Measurements from ENCODE around the gene NREP.

Gene NREP

GRCh38 chr5:111782216-111782615 is 25.2 kb upstream of the NREP start:
- Histone ChIP-seq H3K4me1 (ENCODE audit: control insufficient read depth, insufficient read depth, low read length) (peaks cover 53% of the 10 kb centered on the region), H3K4me2 (ENCODE audit: low read length) (peak overlapping the region; percentile 3), H3K36me3 (ENCODE audit: insufficient read depth, low read length) (no peaks in the 10 kb centered on the region), H3K27me3 (ENCODE audit: control insufficient read depth, insufficient read depth, low read length) (no peaks in the 10 kb centered on the region), H3K4me3 (ENCODE audit: low read length) (no peak overlapping the region), H3K9me3 (replicated peaks; ENCODE audit: low read length) (no peaks in the 10 kb centered on the region), H3K9ac (ENCODE audit: low read depth, low read length) (no peak overlapping the region)

- no peak overlapping the region for H3K9ac ChIP-seq (ENCODE audit: low read depth, low read length)
- H3K4me3 ChIP-seq (ENCODE audit: low read length), result no peak overlapping the region
- H3K4me1 ChIP-seq (ENCODE audit: control insufficient read depth, insufficient read depth, low read length), result peaks cover 53% of the 10 kb centered on the region
- H3K9me3 ChIP-seq (replicated peaks; ENCODE audit: low read length), result no peaks in the 10 kb centered on the region
- H3K4me2 ChIP-seq (ENCODE audit: low read length), result no peak overlapping the region
- no peaks in the 10 kb centered on the region for H3K36me3 ChIP-seq (ENCODE audit: insufficient read depth, low read length)
- no peaks in the 10 kb centered on the region for H3K27me3 ChIP-seq (ENCODE audit: control insufficient read depth, insufficient read depth, low read length)
Observed at GRCh38 chr5:111781200-111781599, 24.2 kb upstream of the NREP start.

- Histone ChIP-seq H3K4me3 (ENCODE audit: low read length) (no peak overlapping the region), H3K9ac (ENCODE audit: low read depth, low read length) (no peak overlapping the region), H3K9me3 (replicated peaks; ENCODE audit: low read length) (no peaks in the 10 kb centered on the region), H3K4me1 (ENCODE audit: control insufficient read depth, insufficient read depth, low read length) (peaks cover 54% of the 10 kb centered on the region), H3K4me2 (ENCODE audit: low read length) (no peak overlapping the region), H3K36me3 (ENCODE audit: insufficient read depth, low read length) (no peaks in the 10 kb centered on the region), H3K27me3 (ENCODE audit: control insufficient read depth, insufficient read depth, low read length) (no peaks in the 10 kb centered on the region)
Observed at GRCh38 chr5:111779922-111780292, 22.9 kb upstream of the NREP start.

- Histone ChIP-seq H3K9ac (ENCODE audit: low read depth, low read length) (no peak overlapping the region), H3K4me3 (ENCODE audit: low read length) (no peak overlapping the region), H3K4me1 (ENCODE audit: control insufficient read depth, insufficient read depth, low read length) (peaks cover 54% of the 10 kb centered on the region)
Observed at GRCh38 chr5:111779260-111779921, 22.4 kb upstream of the NREP start.

GRCh38 chr5:111776913-111777781 is 20.2 kb upstream of the NREP start:
- H3K4me2 ChIP-seq (ENCODE audit: low read length), result no peak overlapping the region
- H3K4me3 ChIP-seq (ENCODE audit: low read length), result no peak overlapping the region
- H3K4me1 ChIP-seq (ENCODE audit: control insufficient read depth, insufficient read depth, low read length), result peaks cover 36% of the 10 kb centered on the region
- H3K9ac ChIP-seq (ENCODE audit: low read depth, low read length), result no peak overlapping the region
- no peaks in the 10 kb centered on the region for H3K36me3 ChIP-seq (ENCODE audit: insufficient read depth, low read length)
- no peaks in the 10 kb centered on the region for H3K9me3 ChIP-seq (replicated peaks; ENCODE audit: low read length)
- H3K27me3 ChIP-seq (ENCODE audit: control insufficient read depth, insufficient read depth, low read length), result no peaks in the 10 kb centered on the region

More at GRCh38 chr5:111779260-111779921, 22.4 kb upstream of the NREP start:
- H3K36me3 ChIP-seq (ENCODE audit: insufficient read depth, low read length), result no peaks in the 10 kb centered on the region
- H3K27me3 ChIP-seq (ENCODE audit: control insufficient read depth, insufficient read depth, low read length), result no peaks in the 10 kb centered on the region
- H3K9me3 ChIP-seq (replicated peaks; ENCODE audit: low read length), result no peaks in the 10 kb centered on the region
- H3K4me2 ChIP-seq (ENCODE audit: low read length), result no peak overlapping the region

- Histone ChIP-seq H3K9ac (ENCODE audit: low read depth, low read length) (no peak overlapping the region), H3K4me1 (ENCODE audit: control insufficient read depth, insufficient read depth, low read length) (peaks cover 23% of the 10 kb centered on the region)
Observed at GRCh38 chr5:111775224-111775623, 18.2 kb upstream of the NREP start.

GRCh38 chr5:111774525-111774924 is 17.5 kb upstream of the NREP start:
- Histone ChIP-seq H3K4me1 (ENCODE audit: control insufficient read depth, insufficient read depth, low read length) (peaks cover 17% of the 10 kb centered on the region), H3K4me3 (ENCODE audit: low read length) (no peak overlapping the region), H3K4me2 (ENCODE audit: low read length) (peak overlapping the region; percentile 19), H3K36me3 (ENCODE audit: insufficient read depth, low read length) (no peaks in the 10 kb centered on the region), H3K9ac (ENCODE audit: low read depth, low read length) (peak overlapping the region; percentile 2), H3K9me3 (replicated peaks; ENCODE audit: low read length) (no peaks in the 10 kb centered on the region), H3K27me3 (ENCODE audit: control insufficient read depth, insufficient read depth, low read length) (no peaks in the 10 kb centered on the region)

More at GRCh38 chr5:111775224-111775623, 18.2 kb upstream of the NREP start:
- no peaks in the 10 kb centered on the region for H3K36me3 ChIP-seq (ENCODE audit: insufficient read depth, low read length)
- no peaks in the 10 kb centered on the region for H3K27me3 ChIP-seq (ENCODE audit: control insufficient read depth, insufficient read depth, low read length)
- no peaks in the 10 kb centered on the region for H3K9me3 ChIP-seq (replicated peaks; ENCODE audit: low read length)
- no peak overlapping the region for H3K4me2 ChIP-seq (ENCODE audit: low read length)
- no peak overlapping the region for H3K4me3 ChIP-seq (ENCODE audit: low read length)

- H3K36me3 ChIP-seq (ENCODE audit: insufficient read depth, low read length), result no peaks in the 10 kb centered on the region
- H3K9me3 ChIP-seq (replicated peaks; ENCODE audit: low read length), result no peaks in the 10 kb centered on the region
- H3K27me3 ChIP-seq (ENCODE audit: control insufficient read depth, insufficient read depth, low read length), result no peaks in the 10 kb centered on the region
- no peak overlapping the region for H3K4me2 ChIP-seq (ENCODE audit: low read length)
- no peak overlapping the region for H3K4me3 ChIP-seq (ENCODE audit: low read length)
- peaks cover 12% of the 10 kb centered on the region for H3K4me1 ChIP-seq (ENCODE audit: control insufficient read depth, insufficient read depth, low read length)
- no peak overlapping the region for H3K9ac ChIP-seq (ENCODE audit: low read depth, low read length)
Observed at GRCh38 chr5:111772456-111773122, 15.6 kb upstream of the NREP start.

- peaks cover 6% of the 10 kb centered on the region for H3K4me1 ChIP-seq (ENCODE audit: control insufficient read depth, insufficient read depth, low read length)
- no peak overlapping the region for H3K9ac ChIP-seq (ENCODE audit: low read depth, low read length)
- H3K27me3 ChIP-seq (ENCODE audit: control insufficient read depth, insufficient read depth, low read length), result no peaks in the 10 kb centered on the region
- no peak overlapping the region for H3K4me3 ChIP-seq (ENCODE audit: low read length)
- no peaks in the 10 kb centered on the region for H3K9me3 ChIP-seq (replicated peaks; ENCODE audit: low read length)
- H3K4me2 ChIP-seq (ENCODE audit: low read length), result no peak overlapping the region
- no peaks in the 10 kb centered on the region for H3K36me3 ChIP-seq (ENCODE audit: insufficient read depth, low read length)
Observed at GRCh38 chr5:111769541-111769940, 12.5 kb upstream of the NREP start.

GRCh38 chr5:111765613-111766571 is 8.9 kb upstream of the NREP start:
- H3K4me2 ChIP-seq (ENCODE audit: low read length), result no peak overlapping the region
- H3K9me3 ChIP-seq (replicated peaks; ENCODE audit: low read length), result no peaks in the 10 kb centered on the region
- H3K27me3 ChIP-seq (ENCODE audit: control insufficient read depth, insufficient read depth, low read length), result no peaks in the 10 kb centered on the region
- no peak overlapping the region for H3K9ac ChIP-seq (ENCODE audit: low read depth, low read length)
- no peaks in the 10 kb centered on the region for H3K36me3 ChIP-seq (ENCODE audit: insufficient read depth, low read length)
- peaks cover 4% of the 10 kb centered on the region for H3K4me1 ChIP-seq (ENCODE audit: control insufficient read depth, insufficient read depth, low read length)
- no peak overlapping the region for H3K4me3 ChIP-seq (ENCODE audit: low read length)

GRCh38 chr5:111764019-111764418 is 7.0 kb upstream of the NREP start:
- no peaks in the 10 kb centered on the region for H3K27me3 ChIP-seq (ENCODE audit: control insufficient read depth, insufficient read depth, low read length)
- no peak overlapping the region for H3K9ac ChIP-seq (ENCODE audit: low read depth, low read length)
- peaks cover 5% of the 10 kb centered on the region for H3K4me1 ChIP-seq (ENCODE audit: control insufficient read depth, insufficient read depth, low read length)
- H3K36me3 ChIP-seq (ENCODE audit: insufficient read depth, low read length), result no peaks in the 10 kb centered on the region
- H3K4me3 ChIP-seq (ENCODE audit: low read length), result no peak overlapping the region
- H3K4me2 ChIP-seq (ENCODE audit: low read length), result no peak overlapping the region
- H3K9me3 ChIP-seq (replicated peaks; ENCODE audit: low read length), result no peaks in the 10 kb centered on the region
